Mesenteric fat pad (tissue), 1 donor: Measurements from ENCODE around the gene RBM43. TPM values are rescaled to one million over a fixed set of nuclear protein-coding genes. Genes with fewer than 3 reads are reported as not detected.

ENCODE experiments used
- DNase-seq: peaks from one replicate; pipeline ENCODE4 v3.0.0-alpha.2; 2020; ENCODE audit warnings: low spot score
- total RNA-seq: library from RNA; stranded (reverse); fragmentation: NEBNext Ultra II Directional; extraction: Animal tissue kit (Norgen Biotek cat#: 25700); gene quantifications from one replicate; pipeline ENCODE4 v1.2.1, GENCODE V29; 2021
- donor health status: DM: yes; HTN: yes; CAD: no.

Gene RBM43
- total RNA-seq, 1 donor from 2014 or later: 3.7 TPM

- no peak for DNase-seq
Measured at GRCh38 chr2:151230627-151231140, 31.0 kb downstream of the RBM43 start.

- no peak for DNase-seq
Measured at GRCh38 chr2:151228847-151229512, 32.7 kb downstream of the RBM43 start.

GRCh38 chr2:151217343-151217742, 44.3 kb downstream of the RBM43 start:
- DNase-seq: no peak

- no peak for DNase-seq
Measured at GRCh38 chr2:151207100-151207499, 54.6 kb downstream of the RBM43 start.

GRCh38 chr2:151206446-151206968, 55.2 kb downstream of the RBM43 start:
- DNase-seq: no peak

- DNase-seq: no peak
Measured at GRCh38 chr2:151205571-151205970, 56.1 kb downstream of the RBM43 start.

- DNase-seq: no peak
Measured at GRCh38 chr2:151204756-151205155, 56.9 kb downstream of the RBM43 start.

GRCh38 chr2:151200844-151201243, 60.8 kb downstream of the RBM43 start:
- DNase-seq: no peak

GRCh38 chr2:151200277-151200676, 61.4 kb downstream of the RBM43 start:
- no peak for DNase-seq

- no peak for DNase-seq
Measured at GRCh38 chr2:151198645-151199044, 63.0 kb downstream of the RBM43 start.

Other genes starting within 250 kb of the RBM43 start
- 13.6 TPM for gene NMI, start 27.8 kb upstream of the RBM43 start, total RNA-seq
- gene TNFAIP6, start 95.7 kb upstream of the RBM43 start, total RNA-seq: 25.4 TPM
- gene RIF1, start 148.0 kb upstream of the RBM43 start, total RNA-seq: 33.8 TPM